ENCODE results near the gene AJAP1.

DNA sequence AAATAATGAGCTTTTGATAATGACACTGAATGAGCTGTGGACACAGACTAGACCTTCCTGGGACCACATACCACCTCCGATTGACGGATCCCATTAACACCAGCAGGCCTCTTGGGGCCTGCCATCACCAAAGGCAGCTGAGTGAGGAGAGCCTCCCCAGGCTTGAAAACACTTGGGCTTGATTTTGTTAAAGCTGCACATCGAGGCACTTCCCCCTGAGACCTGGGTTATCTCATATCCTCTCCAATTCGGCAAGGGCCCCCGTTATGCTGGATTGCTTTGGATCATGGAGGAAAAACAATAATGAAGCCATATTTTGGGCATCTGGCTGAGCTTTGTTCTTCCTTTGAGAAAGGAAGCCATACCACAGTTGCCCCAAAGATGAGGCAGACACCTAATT, 143.0 kb downstream of the AJAP1 start:
- TF ChIP-seq ELF1 (IDR thresholded peaks at IDR 0.05): no peak
- TF ChIP-seq JUND (IDR thresholded peaks at IDR 0.05): no peak
- TF ChIP-seq, protein P1, sequence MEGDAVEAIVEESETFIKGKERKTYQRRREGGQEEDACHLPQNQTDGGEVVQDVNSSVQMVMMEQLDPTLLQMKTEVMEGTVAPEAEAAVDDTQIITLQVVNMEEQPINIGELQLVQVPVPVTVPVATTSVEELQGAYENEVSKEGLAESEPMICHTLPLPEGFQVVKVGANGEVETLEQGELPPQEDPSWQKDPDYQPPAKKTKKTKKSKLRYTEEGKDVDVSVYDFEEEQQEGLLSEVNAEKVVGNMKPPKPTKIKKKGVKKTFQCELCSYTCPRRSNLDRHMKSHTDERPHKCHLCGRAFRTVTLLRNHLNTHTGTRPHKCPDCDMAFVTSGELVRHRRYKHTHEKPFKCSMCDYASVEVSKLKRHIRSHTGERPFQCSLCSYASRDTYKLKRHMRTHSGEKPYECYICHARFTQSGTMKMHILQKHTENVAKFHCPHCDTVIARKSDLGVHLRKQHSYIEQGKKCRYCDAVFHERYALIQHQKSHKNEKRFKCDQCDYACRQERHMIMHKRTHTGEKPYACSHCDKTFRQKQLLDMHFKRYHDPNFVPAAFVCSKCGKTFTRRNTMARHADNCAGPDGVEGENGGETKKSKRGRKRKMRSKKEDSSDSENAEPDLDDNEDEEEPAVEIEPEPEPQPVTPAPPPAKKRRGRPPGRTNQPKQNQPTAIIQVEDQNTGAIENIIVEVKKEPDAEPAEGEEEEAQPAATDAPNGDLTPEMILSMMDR (IDR thresholded peaks at IDR 0.05): no peak
- TF ChIP-seq RFX5 (IDR thresholded peaks at IDR 0.05; ENCODE audit: low read length): no peak
- no peak for TF ChIP-seq MXI1 (IDR thresholded peaks at IDR 0.05; ENCODE audit: low read depth, low read length)
- TF ChIP-seq EP300 (IDR thresholded peaks at IDR 0.05; ENCODE audit: borderline replicate concordance in 1 of 2, low read depth in 1 of 2, low read length in 1 of 2): no peak
- TF ChIP-seq, protein P2, sequence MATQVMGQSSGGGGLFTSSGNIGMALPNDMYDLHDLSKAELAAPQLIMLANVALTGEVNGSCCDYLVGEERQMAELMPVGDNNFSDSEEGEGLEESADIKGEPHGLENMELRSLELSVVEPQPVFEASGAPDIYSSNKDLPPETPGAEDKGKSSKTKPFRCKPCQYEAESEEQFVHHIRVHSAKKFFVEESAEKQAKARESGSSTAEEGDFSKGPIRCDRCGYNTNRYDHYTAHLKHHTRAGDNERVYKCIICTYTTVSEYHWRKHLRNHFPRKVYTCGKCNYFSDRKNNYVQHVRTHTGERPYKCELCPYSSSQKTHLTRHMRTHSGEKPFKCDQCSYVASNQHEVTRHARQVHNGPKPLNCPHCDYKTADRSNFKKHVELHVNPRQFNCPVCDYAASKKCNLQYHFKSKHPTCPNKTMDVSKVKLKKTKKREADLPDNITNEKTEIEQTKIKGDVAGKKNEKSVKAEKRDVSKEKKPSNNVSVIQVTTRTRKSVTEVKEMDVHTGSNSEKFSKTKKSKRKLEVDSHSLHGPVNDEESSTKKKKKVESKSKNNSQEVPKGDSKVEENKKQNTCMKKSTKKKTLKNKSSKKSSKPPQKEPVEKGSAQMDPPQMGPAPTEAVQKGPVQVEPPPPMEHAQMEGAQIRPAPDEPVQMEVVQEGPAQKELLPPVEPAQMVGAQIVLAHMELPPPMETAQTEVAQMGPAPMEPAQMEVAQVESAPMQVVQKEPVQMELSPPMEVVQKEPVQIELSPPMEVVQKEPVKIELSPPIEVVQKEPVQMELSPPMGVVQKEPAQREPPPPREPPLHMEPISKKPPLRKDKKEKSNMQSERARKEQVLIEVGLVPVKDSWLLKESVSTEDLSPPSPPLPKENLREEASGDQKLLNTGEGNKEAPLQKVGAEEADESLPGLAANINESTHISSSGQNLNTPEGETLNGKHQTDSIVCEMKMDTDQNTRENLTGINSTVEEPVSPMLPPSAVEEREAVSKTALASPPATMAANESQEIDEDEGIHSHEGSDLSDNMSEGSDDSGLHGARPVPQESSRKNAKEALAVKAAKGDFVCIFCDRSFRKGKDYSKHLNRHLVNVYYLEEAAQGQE (IDR thresholded peaks at IDR 0.05; ENCODE audit: low read depth, low read length): no peak
- no peak for TF ChIP-seq FOSL2 (IDR thresholded peaks at IDR 0.05; ENCODE audit: borderline replicate concordance, low read depth)
- TF ChIP-seq EZH2phosphoT487 (IDR thresholded peaks at IDR 0.05; ENCODE audit: borderline replicate concordance, low read depth): no peak
- no peak for TF ChIP-seq NRF1 (IDR thresholded peaks at IDR 0.05; ENCODE audit: low read depth, low read length)
- TF ChIP-seq GATA2 (CRISPR knock-in tag; IDR thresholded peaks at IDR 0.05): no peak
- TF ChIP-seq RXRA (IDR thresholded peaks at IDR 0.05; ENCODE audit: borderline replicate concordance, low read depth): no peak

All from SK-N-SH (cell line).